ENCODE results near the gene ABCC6. TPM values are rescaled to one million over a fixed set of nuclear protein-coding genes. Genes with fewer than 3 reads are reported as not detected.
"Not testable (repeated sequence)": the region's sequence is repeated elsewhere in the genome, so short reads cannot be mapped to it uniquely, and the experiment has no call there.

Gene ABCC6
- total RNA-seq, 6 experiments from 2014 or later: 0.18 TPM; not detected in 5

DNA sequence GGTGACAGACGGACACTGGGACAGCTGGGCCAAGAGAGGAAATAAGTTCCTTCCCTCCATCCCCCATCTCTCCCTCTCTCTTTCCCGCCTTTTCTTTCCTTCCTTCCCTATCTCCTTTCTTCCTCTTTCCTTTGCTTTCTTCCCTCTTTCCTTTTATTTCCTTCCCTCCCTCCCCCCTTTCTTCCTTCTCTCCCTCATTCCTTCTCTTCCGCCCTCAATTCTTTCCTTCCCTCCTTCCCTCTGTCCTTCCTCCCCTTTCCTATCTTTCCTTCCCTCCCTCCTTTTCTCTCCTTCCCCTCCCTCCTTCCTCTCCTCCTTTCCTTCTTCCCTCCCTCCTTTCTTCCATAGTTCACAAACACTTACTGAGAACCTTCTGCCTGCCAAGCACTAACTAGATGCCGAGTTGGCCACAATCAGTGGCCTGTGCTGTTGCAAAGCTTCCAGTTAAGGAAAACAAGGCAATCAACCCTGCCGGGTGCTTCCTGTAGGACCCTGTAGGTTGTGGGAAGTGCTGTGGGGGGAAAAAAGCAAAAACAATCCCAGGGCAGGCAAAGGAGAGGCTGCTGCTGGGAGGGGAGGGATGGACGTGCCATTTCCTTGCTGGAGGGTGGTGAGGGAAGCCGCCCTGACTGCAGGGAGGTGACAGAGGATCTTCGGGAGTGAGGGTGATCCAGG lies 31.7 kb downstream of the ABCC6 start:
- H3K4me1 Mint-ChIP-seq (ENCODE audit: low read depth): no peaks in the 10 kb centered on the region
- no peak for DNase-seq
- no peak for TF ChIP-seq CTCF (IDR thresholded peaks at IDR 0.05)
- H3K4me3 Mint-ChIP-seq: no peak overlapping the region
- no peaks in the 10 kb centered on the region for H3K9me3 Mint-ChIP-seq
- H3K27ac Mint-ChIP-seq: no peak overlapping the region
- peaks cover 31% of the 10 kb centered on the region for H3K27me3 Mint-ChIP-seq (ENCODE audit: insufficient read depth)
- no peaks in the 10 kb centered on the region for H3K36me3 Mint-ChIP-seq (ENCODE audit: low read depth)

GRCh38 chr16:16190966-16191365 lies 32.3 kb downstream of the ABCC6 start:
- peaks cover 28% of the 10 kb centered on the region for H3K27me3 Mint-ChIP-seq (ENCODE audit: insufficient read depth)
- H3K4me1 Mint-ChIP-seq (ENCODE audit: low read depth); DNase-seq; H3K9me3 Mint-ChIP-seq; H3K36me3 Mint-ChIP-seq (ENCODE audit: low read depth); H3K4me3 Mint-ChIP-seq; H3K27ac Mint-ChIP-seq: not testable (repeated sequence)

- Mint-ChIP-seq H3K36me3 (ENCODE audit: low read depth) (no peaks in the 10 kb centered on the region), H3K27me3 (ENCODE audit: insufficient read depth) (peaks cover 32% of the 10 kb centered on the region), H3K9me3 (no peaks in the 10 kb centered on the region), H3K4me1 (ENCODE audit: low read depth) (no peaks in the 10 kb centered on the region), H3K4me3 (no peak overlapping the region), H3K27ac (no peak overlapping the region)
- no peak for TF ChIP-seq CTCF (IDR thresholded peaks at IDR 0.05)
- DNase-seq: no peak
Observed at GRCh38 chr16:16190546-16190945, 32.7 kb downstream of the ABCC6 start.

GRCh38 chr16:16189842-16190241 lies 33.5 kb downstream of the ABCC6 start:
- Mint-ChIP-seq H3K27me3 (ENCODE audit: insufficient read depth) (peaks cover 32% of the 10 kb centered on the region), H3K4me1 (ENCODE audit: low read depth) (no peaks in the 10 kb centered on the region), H3K27ac (no peak overlapping the region), H3K36me3 (ENCODE audit: low read depth) (no peaks in the 10 kb centered on the region), H3K4me3 (no peak overlapping the region), H3K9me3 (no peaks in the 10 kb centered on the region)
- no peak for TF ChIP-seq CTCF (IDR thresholded peaks at IDR 0.05)
- DNase-seq: no peak

GRCh38 chr16:16188827-16189226 lies 34.5 kb downstream of the ABCC6 start:
- H3K4me3 Mint-ChIP-seq: no peak overlapping the region
- H3K36me3 Mint-ChIP-seq (ENCODE audit: low read depth): no peaks in the 10 kb centered on the region
- DNase-seq: no peak
- no peak overlapping the region for H3K27ac Mint-ChIP-seq
- no peaks in the 10 kb centered on the region for H3K4me1 Mint-ChIP-seq (ENCODE audit: low read depth)
- peaks cover 37% of the 10 kb centered on the region for H3K27me3 Mint-ChIP-seq (ENCODE audit: insufficient read depth)
- TF ChIP-seq CTCF (IDR thresholded peaks at IDR 0.05): no peak
- no peaks in the 10 kb centered on the region for H3K9me3 Mint-ChIP-seq

GRCh38 chr16:16186820-16187219 lies 36.5 kb downstream of the ABCC6 start:
- H3K9me3 Mint-ChIP-seq: no peaks in the 10 kb centered on the region
- H3K27ac Mint-ChIP-seq: no peak overlapping the region
- no peaks in the 10 kb centered on the region for H3K36me3 Mint-ChIP-seq (ENCODE audit: low read depth)
- no peak for TF ChIP-seq CTCF (IDR thresholded peaks at IDR 0.05)
- H3K4me3 Mint-ChIP-seq: no peak overlapping the region
- DNase-seq: no peak
- no peaks in the 10 kb centered on the region for H3K4me1 Mint-ChIP-seq (ENCODE audit: low read depth)
- H3K27me3 Mint-ChIP-seq (ENCODE audit: insufficient read depth): peaks cover 38% of the 10 kb centered on the region
